ENCODE data around the gene EHD4.

The EHD4 gene

DNA sequence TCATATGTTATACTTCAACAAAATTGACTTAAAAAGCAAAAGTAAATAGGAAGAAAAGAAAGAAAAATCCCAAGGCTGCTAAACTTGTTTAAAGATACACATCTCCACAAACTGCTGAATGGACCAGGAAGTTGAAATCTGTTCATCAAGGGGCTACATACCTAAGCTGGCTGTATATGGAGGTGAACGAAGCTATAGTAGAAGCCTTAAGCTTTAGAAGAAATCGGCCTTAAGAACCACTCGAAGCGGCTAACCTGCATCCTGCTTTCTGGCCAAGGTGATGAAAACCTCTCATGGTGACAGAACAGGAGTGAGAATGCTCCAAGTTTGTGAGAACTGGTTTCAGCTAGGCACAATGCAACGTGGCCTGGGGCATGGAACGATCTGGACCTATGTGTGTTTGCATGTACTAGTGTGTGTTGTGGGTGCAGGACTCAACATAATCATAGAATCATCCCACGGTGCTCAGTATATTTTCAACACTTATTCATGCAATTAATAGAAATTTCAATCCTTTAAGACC lies 47.2 kb downstream of the EHD4 start:
- Histone ChIP-seq H3K79me1 (ENCODE audit: low read length) (peaks cover 1% of the 10 kb centered on the region), H2BK15ac (replicated peaks; ENCODE audit: low read depth) (no peak overlapping the region), H2AK5ac (ENCODE audit: low read length) (no peak overlapping the region), H3K4me3 (ENCODE audit: low read length) (no peak overlapping the region), H3K36me3 (ENCODE audit: control insufficient read depth, insufficient read depth, low read length) (no peaks in the 10 kb centered on the region), H3K4me2 (ENCODE audit: low read length) (no peak overlapping the region), H4K8ac (ENCODE audit: low read depth, low read length) (no peak overlapping the region), H2BK5ac (ENCODE audit: low read length) (no peak overlapping the region), H2BK120ac (ENCODE audit: low read depth, low read length) (no peak overlapping the region), H3K23ac (ENCODE audit: low read length) (no peak overlapping the region), H3K4ac (ENCODE audit: low read depth, low read length) (no peak overlapping the region), H3K27ac (ENCODE audit: low read depth, low read length) (no peak overlapping the region), H4K5ac (ENCODE audit: low read length) (no peak overlapping the region), H3K4me1 (ENCODE audit: control insufficient read depth, low read depth, low read length) (no peaks in the 10 kb centered on the region), H3K18ac (ENCODE audit: low read length) (no peak overlapping the region), H3K9ac (ENCODE audit: low read length) (no peak overlapping the region), H3K79me2 (ENCODE audit: control insufficient read depth, insufficient read depth, low read length) (no peaks in the 10 kb centered on the region), H3K56ac (ENCODE audit: low read length) (no peak overlapping the region), H3K27me3 (ENCODE audit: insufficient read depth, low read length, poor library complexity) (no peaks in the 10 kb centered on the region)
- WGBS (ENCODE audit: extremely low coverage, insufficient coverage, low lambda C conversion rate): no CpG with 5 or more reads among the region's 7 CpGs
- no peak for DNase-seq

DNA sequence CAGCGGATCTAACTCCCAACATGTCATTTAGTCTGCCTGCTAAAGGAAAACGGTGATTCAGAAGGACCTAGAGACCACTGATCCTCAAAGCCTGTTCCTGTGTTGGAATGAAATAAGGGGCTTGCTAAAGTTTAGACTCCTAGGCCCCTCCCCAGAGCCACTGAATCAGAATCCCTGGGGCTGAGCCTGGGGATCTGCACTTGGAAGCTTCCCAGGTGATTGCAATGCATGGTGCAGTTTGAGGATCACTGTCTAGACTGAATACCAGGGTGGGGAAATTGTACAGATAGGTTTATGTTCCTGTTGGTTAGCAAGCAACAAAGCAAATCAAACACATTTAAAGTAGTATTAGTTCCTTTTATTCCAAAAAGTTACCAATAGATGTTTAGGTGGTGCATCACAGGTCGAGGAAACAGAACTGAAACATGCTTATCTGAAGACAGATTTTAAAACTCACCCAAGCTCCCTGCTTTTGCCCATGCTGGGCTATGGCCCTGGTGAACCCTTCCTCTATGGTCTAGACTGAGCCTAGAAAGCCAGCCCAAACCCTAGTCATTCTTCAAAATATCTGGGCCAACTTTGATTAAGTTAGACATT lies 48.9 kb downstream of the EHD4 start:
- Histone ChIP-seq H3K27ac (ENCODE audit: low read depth, low read length) (no peak overlapping the region), H2BK15ac (replicated peaks; ENCODE audit: low read depth) (no peak overlapping the region), H3K79me2 (ENCODE audit: control insufficient read depth, insufficient read depth, low read length) (no peaks in the 10 kb centered on the region), H3K56ac (ENCODE audit: low read length) (no peak overlapping the region), H3K4me3 (ENCODE audit: low read length) (no peak overlapping the region), H2BK5ac (ENCODE audit: low read length) (no peak overlapping the region), H3K23ac (ENCODE audit: low read length) (no peak overlapping the region), H3K9ac (ENCODE audit: low read length) (no peak overlapping the region), H4K5ac (ENCODE audit: low read length) (no peak overlapping the region), H3K79me1 (ENCODE audit: low read length) (no peaks in the 10 kb centered on the region), H3K4me1 (ENCODE audit: control insufficient read depth, low read depth, low read length) (no peaks in the 10 kb centered on the region), H3K36me3 (ENCODE audit: control insufficient read depth, insufficient read depth, low read length) (peaks cover 2% of the 10 kb centered on the region), H3K27me3 (ENCODE audit: insufficient read depth, low read length, poor library complexity) (no peaks in the 10 kb centered on the region), H4K8ac (ENCODE audit: low read depth, low read length) (no peak overlapping the region), H2AK5ac (ENCODE audit: low read length) (no peak overlapping the region), H2BK120ac (ENCODE audit: low read depth, low read length) (no peak overlapping the region), H3K4me2 (ENCODE audit: low read length) (no peak overlapping the region), H3K4ac (ENCODE audit: low read depth, low read length) (no peak overlapping the region), H3K18ac (ENCODE audit: low read length) (no peak overlapping the region)
- DNase-seq: no peak
- no CpG with 5 or more reads among the region's 3 CpGs for WGBS (ENCODE audit: extremely low coverage, insufficient coverage, low lambda C conversion rate)

GRCh38 chr15:41922353-41922752 lies 50.0 kb downstream of the EHD4 start:
- Histone ChIP-seq H3K9ac (ENCODE audit: low read length) (no peak overlapping the region), H4K8ac (ENCODE audit: low read depth, low read length) (no peak overlapping the region), H3K27me3 (ENCODE audit: insufficient read depth, low read length, poor library complexity) (no peaks in the 10 kb centered on the region), H3K56ac (ENCODE audit: low read length) (no peak overlapping the region), H3K23ac (ENCODE audit: low read length) (no peak overlapping the region), H3K4ac (ENCODE audit: low read depth, low read length) (no peak overlapping the region), H3K4me1 (ENCODE audit: control insufficient read depth, low read depth, low read length) (no peaks in the 10 kb centered on the region), H2BK120ac (ENCODE audit: low read depth, low read length) (no peak overlapping the region), H3K27ac (ENCODE audit: low read depth, low read length) (no peak overlapping the region), H3K79me2 (ENCODE audit: control insufficient read depth, insufficient read depth, low read length) (no peaks in the 10 kb centered on the region), H3K4me3 (ENCODE audit: low read length) (no peak overlapping the region), H4K5ac (ENCODE audit: low read length) (no peak overlapping the region), H3K79me1 (ENCODE audit: low read length) (peaks cover 2% of the 10 kb centered on the region), H3K36me3 (ENCODE audit: control insufficient read depth, insufficient read depth, low read length) (peaks cover 8% of the 10 kb centered on the region), H2BK15ac (replicated peaks; ENCODE audit: low read depth) (no peak overlapping the region), H2BK5ac (ENCODE audit: low read length) (no peak overlapping the region), H2AK5ac (ENCODE audit: low read length) (no peak overlapping the region), H3K4me2 (ENCODE audit: low read length) (no peak overlapping the region), H3K18ac (ENCODE audit: low read length) (no peak overlapping the region)
- DNase-seq: no peak
- no CpG with 5 or more reads among the region's 9 CpGs for WGBS (ENCODE audit: extremely low coverage, insufficient coverage, low lambda C conversion rate)

GRCh38 chr15:41921639-41922038 lies 50.7 kb downstream of the EHD4 start:
- H3K36me3 ChIP-seq (ENCODE audit: control insufficient read depth, insufficient read depth, low read length): peaks cover 8% of the 10 kb centered on the region
- no peak overlapping the region for H3K4ac ChIP-seq (ENCODE audit: low read depth, low read length)
- no peak overlapping the region for H2BK120ac ChIP-seq (ENCODE audit: low read depth, low read length)
- H3K79me2 ChIP-seq (ENCODE audit: control insufficient read depth, insufficient read depth, low read length): no peaks in the 10 kb centered on the region
- no peak overlapping the region for H3K4me3 ChIP-seq (ENCODE audit: low read length)
- H4K8ac ChIP-seq (ENCODE audit: low read depth, low read length): no peak overlapping the region
- H2BK15ac ChIP-seq (replicated peaks; ENCODE audit: low read depth): no peak overlapping the region
- H4K5ac ChIP-seq (ENCODE audit: low read length): no peak overlapping the region
- no peak overlapping the region for H2BK5ac ChIP-seq (ENCODE audit: low read length)
- H3K27me3 ChIP-seq (ENCODE audit: insufficient read depth, low read length, poor library complexity): no peaks in the 10 kb centered on the region
- no peak for DNase-seq
- H3K23ac ChIP-seq (ENCODE audit: low read length): no peak overlapping the region
- no CpG with 5 or more reads among the region's 5 CpGs for WGBS (ENCODE audit: extremely low coverage, insufficient coverage, low lambda C conversion rate)
- H3K27ac ChIP-seq (ENCODE audit: low read depth, low read length): no peak overlapping the region
- H2AK5ac ChIP-seq (ENCODE audit: low read length): no peak overlapping the region
- no peak overlapping the region for H3K18ac ChIP-seq (ENCODE audit: low read length)
- H3K4me1 ChIP-seq (ENCODE audit: control insufficient read depth, low read depth, low read length): no peaks in the 10 kb centered on the region
- H3K9ac ChIP-seq (ENCODE audit: low read length): no peak overlapping the region
- peaks cover 2% of the 10 kb centered on the region for H3K79me1 ChIP-seq (ENCODE audit: low read length)
- H3K56ac ChIP-seq (ENCODE audit: low read length): no peak overlapping the region
- no peak overlapping the region for H3K4me2 ChIP-seq (ENCODE audit: low read length)

DNA sequence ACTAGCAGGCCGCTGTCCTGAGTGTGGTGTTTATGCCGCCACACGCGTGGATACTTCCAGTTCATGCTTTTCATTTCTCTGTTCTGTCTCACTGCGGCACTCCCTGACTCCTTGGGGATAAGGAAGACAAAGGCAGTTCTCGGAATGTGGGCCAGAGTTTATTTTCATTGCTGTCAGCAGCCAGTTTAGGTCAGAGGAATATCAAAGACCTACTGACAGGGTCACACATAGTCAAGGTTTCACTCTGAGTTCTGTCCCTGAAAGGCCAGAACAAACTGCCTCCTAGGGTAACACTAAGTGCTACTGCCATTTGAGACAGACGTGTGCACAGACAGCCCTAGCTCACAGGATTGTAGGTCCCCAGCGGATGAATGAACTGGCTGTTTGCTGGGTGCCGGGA lies 51.2 kb downstream of the EHD4 start:
- H3K56ac ChIP-seq (ENCODE audit: low read length): no peak overlapping the region
- no peak overlapping the region for H3K27ac ChIP-seq (ENCODE audit: low read depth, low read length)
- H3K27me3 ChIP-seq (ENCODE audit: insufficient read depth, low read length, poor library complexity): no peaks in the 10 kb centered on the region
- no peak overlapping the region for H2BK15ac ChIP-seq (replicated peaks; ENCODE audit: low read depth)
- H3K4me1 ChIP-seq (ENCODE audit: control insufficient read depth, low read depth, low read length): no peaks in the 10 kb centered on the region
- no CpG with 5 or more reads among the region's 9 CpGs for WGBS (ENCODE audit: extremely low coverage, insufficient coverage, low lambda C conversion rate)
- no peak overlapping the region for H3K4me3 ChIP-seq (ENCODE audit: low read length)
- H3K4me2 ChIP-seq (ENCODE audit: low read length): no peak overlapping the region
- H2BK5ac ChIP-seq (ENCODE audit: low read length): no peak overlapping the region
- peaks cover 8% of the 10 kb centered on the region for H3K36me3 ChIP-seq (ENCODE audit: control insufficient read depth, insufficient read depth, low read length)
- no peak overlapping the region for H2AK5ac ChIP-seq (ENCODE audit: low read length)
- no peak overlapping the region for H2BK120ac ChIP-seq (ENCODE audit: low read depth, low read length)
- H3K4ac ChIP-seq (ENCODE audit: low read depth, low read length): no peak overlapping the region
- no peaks in the 10 kb centered on the region for H3K79me2 ChIP-seq (ENCODE audit: control insufficient read depth, insufficient read depth, low read length)
- H3K79me1 ChIP-seq (ENCODE audit: low read length): peaks cover 2% of the 10 kb centered on the region
- H3K9ac ChIP-seq (ENCODE audit: low read length): no peak overlapping the region
- no peak overlapping the region for H4K5ac ChIP-seq (ENCODE audit: low read length)
- no peak for DNase-seq
- H4K8ac ChIP-seq (ENCODE audit: low read depth, low read length): no peak overlapping the region
- H3K18ac ChIP-seq (ENCODE audit: low read length): no peak overlapping the region
- H3K23ac ChIP-seq (ENCODE audit: low read length): no peak overlapping the region

DNA sequence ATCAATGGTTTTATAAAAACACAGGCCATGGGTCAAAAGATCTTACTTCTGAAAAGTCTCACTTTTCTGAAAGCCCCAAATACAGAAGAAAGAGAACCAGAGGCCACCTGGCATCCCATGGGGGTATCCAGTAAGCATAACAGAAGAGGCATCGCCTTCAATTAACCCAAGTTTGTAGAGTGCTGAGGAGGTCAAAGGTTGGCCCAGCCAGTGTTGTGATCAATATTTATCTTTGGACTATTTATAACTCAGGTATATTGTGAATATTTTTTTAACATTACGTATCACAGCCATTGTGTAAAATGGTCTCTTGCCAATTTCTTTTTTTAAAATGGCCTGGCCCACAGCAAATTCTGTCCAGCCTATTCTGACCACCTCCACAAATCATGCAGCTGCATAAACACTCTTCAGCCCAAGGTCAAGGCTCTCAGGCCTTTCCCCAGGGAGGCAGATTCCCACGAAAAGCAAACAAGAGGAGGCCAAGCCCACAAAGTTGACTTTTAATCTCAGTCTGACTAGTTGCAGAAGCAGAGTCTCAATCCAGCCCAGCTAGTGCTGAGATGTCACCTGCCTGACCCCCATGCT lies 52.3 kb downstream of the EHD4 start:
- H3K36me3 ChIP-seq (ENCODE audit: control insufficient read depth, insufficient read depth, low read length): peaks cover 8% of the 10 kb centered on the region

More for the DNA sequence above, 52.3 kb downstream of the EHD4 start:
- Histone ChIP-seq H4K5ac (ENCODE audit: low read length) (no peak overlapping the region), H3K18ac (ENCODE audit: low read length) (no peak overlapping the region), H4K8ac (ENCODE audit: low read depth, low read length) (no peak overlapping the region), H2BK5ac (ENCODE audit: low read length) (no peak overlapping the region), H2AK5ac (ENCODE audit: low read length) (no peak overlapping the region), H3K9ac (ENCODE audit: low read length) (no peak overlapping the region), H3K56ac (ENCODE audit: low read length) (no peak overlapping the region), H2BK120ac (ENCODE audit: low read depth, low read length) (no peak overlapping the region), H3K27ac (ENCODE audit: low read depth, low read length) (no peak overlapping the region), H3K27me3 (ENCODE audit: insufficient read depth, low read length, poor library complexity) (no peaks in the 10 kb centered on the region), H3K4ac (ENCODE audit: low read depth, low read length) (no peak overlapping the region), H3K4me3 (ENCODE audit: low read length) (no peak overlapping the region), H3K79me2 (ENCODE audit: control insufficient read depth, insufficient read depth, low read length) (no peaks in the 10 kb centered on the region), H2BK15ac (replicated peaks; ENCODE audit: low read depth) (no peak overlapping the region), H3K79me1 (ENCODE audit: low read length) (peaks cover 2% of the 10 kb centered on the region), H3K4me1 (ENCODE audit: control insufficient read depth, low read depth, low read length) (no peaks in the 10 kb centered on the region), H3K4me2 (ENCODE audit: low read length) (no peak overlapping the region), H3K23ac (ENCODE audit: low read length) (no peak overlapping the region)
- WGBS (ENCODE audit: extremely low coverage, insufficient coverage, low lambda C conversion rate): no CpG with 5 or more reads among the region's 3 CpGs
- DNase-seq: no peak

Data from mesendoderm (in vitro differentiated cells).